Transverse colon (tissue), 4 donors: ENCODE results near the gene RBBP8NL.

Experiments
- CTCF ChIP-seq, 5 experiments: fragments of 200-600 bp in 3 of 5; fragments of 450-650 bp in 2 of 5; sonication (generic) in 3 of 5; IDR thresholded peaks; 1 replicate in 2 of 5; 2 replicates in 3 of 5; pipeline ENCODE4 v1.5.1; 2016 to 2017; ENCODE audit warnings: antibody characterized with exemption in 5 of 5, inconsistent platforms in 3 of 5, mild to moderate bottlenecking in 2 of 5, moderate library complexity in 1 of 5
- POLR2A ChIP-seq: fragments of 450-650 bp; IDR thresholded peaks from one replicate; pipeline ENCODE4 v1.6.1; 2016; ENCODE audit warnings: antibody characterized with exemption, mild to moderate bottlenecking, moderate library complexity
- POLR2AphosphoS5 ChIP-seq, 3 donors: sonication (generic); formaldehyde crosslinking; IDR thresholded peaks; one replicate each; pipeline ENCODE4 v1.6.1; 2016; ENCODE audit warnings: antibody characterized with exemption in 3 of 3

- TF ChIP-seq CTCF (IDR thresholded peaks at IDR 0.05): no peak
- TF ChIP-seq POLR2AphosphoS5 (IDR thresholded peaks at IDR 0.05): no peak
- TF ChIP-seq POLR2A: no peak
Measured at GRCh38 chr20:62415354-62416111, 11.8 kb downstream of the RBBP8NL start.
